H1 (cell line): Measurements from ENCODE around the gene IFT81. TPM values are rescaled to one million over a fixed set of nuclear protein-coding genes. Genes with fewer than 3 reads are reported as not detected.

Experiments
- CTCF ChIA-PET: fragments of 300-600 bp; sonication (Branson Sonifier 250); formaldehyde crosslinking; loops from one replicate; lab custom pipeline; 2021; ENCODE audit not compliant: partially characterized antibody; lab: Charles Lee
- POLR2A ChIA-PET: fragments of 300-600 bp; sonication (Branson Sonifier 250); formaldehyde crosslinking; loops from one replicate; lab custom pipeline; 2021; ENCODE audit warnings: inconsistent platforms; ENCODE audit not compliant: partially characterized antibody; lab: Charles Lee
- DNase-seq, 2 experiments: peaks; one replicate each; pipeline versions ENCODE4 v3.0.0 to v3.0.0-alpha.2; 2010 to 2022; ENCODE audit warnings: low spot score in 2 of 2, low read depth in 1 of 2, mixed read lengths in 1 of 2
- FAIRE-seq: peaks from 2 replicates; lab custom pipeline; 2011; peaks lifted over from hg19 to GRCh38; lab: Jason Lieb, UNC
- H2AFZ ChIP-seq: 2 replicates; pipeline ENCODE4 v1.8.1; 2012; ENCODE audit warnings: low read length, inconsistent platforms
- H2AK5ac ChIP-seq: 2 replicates; pipeline ENCODE4 v1.6.1; 2013; ENCODE audit warnings: low read depth, low read length
- H2BK120ac ChIP-seq: replicated peaks from 2 replicates; pipeline ENCODE3; 2013; ENCODE audit warnings: low read depth, low read length, inconsistent platforms
- H2BK12ac ChIP-seq: 2 replicates; pipeline ENCODE4 v1.6.1; 2013; ENCODE audit warnings: low read depth, low read length
- H2BK15ac ChIP-seq: 2 replicates; pipeline ENCODE4 v1.6.1; 2013; ENCODE audit warnings: low read length
- H2BK20ac ChIP-seq: 2 replicates; pipeline ENCODE4 v1.6.1; 2013; ENCODE audit warnings: low read length
- H2BK5ac ChIP-seq: 2 replicates; pipeline ENCODE4 v1.6.1; 2013; ENCODE audit warnings: low read depth, low read length
- H3K14ac ChIP-seq: 2 replicates; pipeline ENCODE4 v1.6.1; 2013; ENCODE audit warnings: inconsistent platforms; ENCODE audit not compliant: insufficient read length
- H3K18ac ChIP-seq: 2 replicates; pipeline ENCODE4 v1.6.1; 2013; ENCODE audit warnings: low read length; ENCODE audit errors: extremely low read depth
- H3K23ac ChIP-seq: 2 replicates; pipeline ENCODE4 v1.6.1; 2013; ENCODE audit warnings: inconsistent platforms; ENCODE audit not compliant: insufficient read length
- H3K23me2 ChIP-seq: 2 replicates; pipeline ENCODE4 v1.6.1; 2013; ENCODE audit warnings: low read depth, low read length
- H3K27ac ChIP-seq: 2 replicates; pipeline ENCODE4 v1.6.1; 2011; ENCODE audit warnings: low read depth, low read length, inconsistent platforms
- H3K27me3 ChIP-seq, 4 experiments: replicated peaks in 1 of 4; 1 replicate in 1 of 4; 2 replicates in 3 of 4; pipeline versions ENCODE4 v1.6.1 to v1.8.1; 2011 to 2013; ENCODE audit warnings: low read length in 3 of 4, mild to moderate bottlenecking in 3 of 4, inconsistent platforms in 2 of 4, mixed read lengths in 2 of 4, moderate library complexity in 1 of 4; ENCODE audit not compliant: control insufficient read depth in 3 of 4, insufficient read depth in 3 of 4; ENCODE audit errors: extremely low read depth in 1 of 4
- H3K36me3 ChIP-seq, 4 experiments: 2 replicates each; pipeline versions ENCODE4 v1.6.1 to v1.8.1; 2011 to 2013; ENCODE audit warnings: mild to moderate bottlenecking in 4 of 4, low read length in 3 of 4, moderate library complexity in 2 of 4, control low read depth in 1 of 4, inconsistent platforms in 1 of 4; ENCODE audit not compliant: insufficient read depth in 4 of 4, control insufficient read depth in 2 of 4
- H3K4ac ChIP-seq: replicated peaks from 2 replicates; pipeline ENCODE3; 2013; ENCODE audit warnings: low read length, low read depth, mixed read lengths, inconsistent platforms; ENCODE audit not compliant: insufficient read length
- H3K4me1 ChIP-seq, 4 experiments: replicated peaks in 1 of 4; 1 replicate in 1 of 4; 2 replicates in 3 of 4; pipeline versions ENCODE4 v1.6.1 to v1.8.1; 2011 to 2013; ENCODE audit warnings: low read length in 3 of 4, inconsistent platforms in 2 of 4, mixed read lengths in 1 of 4; ENCODE audit not compliant: insufficient read depth in 4 of 4, control insufficient read depth in 3 of 4
- H3K4me2 ChIP-seq, 2 experiments: 2 replicates each; pipeline versions ENCODE4 v1.6.1 to v1.8.1; 2011 to 2013; ENCODE audit warnings: low read depth in 2 of 2, low read length in 2 of 2, control low read depth in 1 of 2, inconsistent platforms in 1 of 2, mild to moderate bottlenecking in 1 of 2; ENCODE audit not compliant: insufficient read depth in 1 of 2
- H3K4me3 ChIP-seq, 4 experiments: fragments of 200-600, 300-600 bp in 1 of 4; sonication (generic), shearing (Covaris generic), sonication (Bioruptor Twin) in 1 of 4; 2 replicates each; pipeline versions ENCODE4 v1.5.1 to v1.8.1; 2011 to 2016; ENCODE audit warnings: low read length in 4 of 4, low read depth in 3 of 4, control low read depth in 2 of 4, inconsistent platforms in 2 of 4, mild to moderate bottlenecking in 2 of 4, mixed read lengths in 1 of 4, moderate library complexity in 1 of 4; ENCODE audit not compliant: insufficient read depth in 2 of 4; ENCODE audit errors: extremely low read depth in 1 of 4
- H3K56ac ChIP-seq: replicated peaks from 2 replicates; pipeline ENCODE3; 2013; ENCODE audit warnings: low read depth, mild to moderate bottlenecking, mixed read lengths, low read length, inconsistent platforms; ENCODE audit not compliant: insufficient read length
- H3K79me1 ChIP-seq: 2 replicates; pipeline ENCODE4 v1.6.1; 2013; ENCODE audit warnings: low read depth, low read length, control low read depth
- H3K79me2 ChIP-seq, 2 experiments: 2 replicates each; pipeline versions ENCODE4 v1.6.1 to v1.8.1; 2012 to 2013; ENCODE audit warnings: low read length in 2 of 2, mild to moderate bottlenecking in 2 of 2, inconsistent platforms in 1 of 2; ENCODE audit not compliant: insufficient read depth in 2 of 2, control insufficient read depth in 1 of 2
- H3K9ac ChIP-seq, 4 experiments: replicated peaks in 1 of 4; 1 replicate in 1 of 4; 2 replicates in 3 of 4; pipeline versions ENCODE4 v1.6.1 to v1.8.1; 2011 to 2013; ENCODE audit warnings: low read depth in 3 of 4, low read length in 3 of 4, control low read depth in 2 of 4, mild to moderate bottlenecking in 2 of 4, moderate library complexity in 2 of 4, inconsistent platforms in 1 of 4; ENCODE audit errors: extremely low read depth in 1 of 4
- H3K9me3 ChIP-seq, 2 experiments: 2 replicates each; pipeline versions ENCODE4 v1.6.1 to v1.8.1; 2012 to 2013; ENCODE audit warnings: mild to moderate bottlenecking in 2 of 2, moderate library complexity in 2 of 2, control low read depth in 1 of 2, inconsistent platforms in 1 of 2, low read depth in 1 of 2, low read length in 1 of 2, mixed read lengths in 1 of 2; ENCODE audit not compliant: insufficient read depth in 2 of 2
- H4K20me1 ChIP-seq, 2 experiments: replicated peaks in 1 of 2; 2 replicates each; pipeline versions ENCODE3 to v1.8.1; 2011 to 2013; ENCODE audit warnings: inconsistent platforms in 2 of 2, low read length in 2 of 2, mild to moderate bottlenecking in 1 of 2; ENCODE audit not compliant: insufficient read depth in 2 of 2, control insufficient read depth in 1 of 2
- H4K5ac ChIP-seq: 2 replicates; pipeline ENCODE4 v1.6.1; 2013; ENCODE audit warnings: low read length, low read depth, mixed read lengths, inconsistent platforms; ENCODE audit not compliant: insufficient read length
- H4K8ac ChIP-seq: 2 replicates; pipeline ENCODE4 v1.8.0; 2013; ENCODE audit warnings: mild to moderate bottlenecking, moderate library complexity, low read length, inconsistent platforms; ENCODE audit not compliant: insufficient read depth; ENCODE audit errors: extremely low read depth
- H4K91ac ChIP-seq: replicated peaks from 2 replicates; pipeline ENCODE3; 2013; ENCODE audit warnings: low read length, mixed read lengths, inconsistent platforms; ENCODE audit not compliant: insufficient read length
- WGBS, 2 experiments: shearing (Covaris generic) in 1 of 2; methylation state at CpG; one replicate each; pipeline versions ENCODE4 v1.1.6 to v1.1.7; 2013 to 2015; ENCODE audit warnings: low lambda C conversion rate in 2 of 2, mixed read lengths in 2 of 2, inconsistent platforms in 1 of 2, low coverage in 1 of 2, missing lambda C conversion rate in 1 of 2; ENCODE audit not compliant: insufficient replicate concordance in 2 of 2, insufficient coverage in 1 of 2, insufficient read length in 1 of 2; ENCODE audit errors: extremely low coverage in 1 of 2, missing lambda C conversion rate in 1 of 2; 5-methylcytosine and 5-hydroxymethylcytosine counted together
- polyA plus RNA-seq, 7 experiments: library from polyadenylated mRNA; depleted of rRNA in 3 of 7; stranded (reverse) in 5 of 7; unstranded in 2 of 7; fragments of >200 nt in 5 of 7; fragments of 200-250 nt in 2 of 7; gene quantifications; 1 replicate in 5 of 7; 2 replicates in 1 of 7; 4 replicates in 1 of 7; pipeline versions ENCODE4 v1.2.1 to v1.2.3, GENCODE V29; 2011 to 2013; ENCODE audit warnings: missing spikeins in 2 of 7, mixed read lengths in 2 of 7
- total RNA-seq: library from RNA; stranded (reverse); fragmentation: NEBNext Ultra II Directional; extraction: Animal tissue kit (Norgen Biotek cat#: 25700); gene quantifications from 2 replicates; pipeline ENCODE4 v1.2.1, GENCODE V29; 2021
- TF ChIP-seq, protein P1 (sequence below): IDR thresholded peaks from 2 replicates; pipeline ENCODE4 v1.6.1; 2011; ENCODE audit warnings: low read depth, mild to moderate bottlenecking, low read length; ENCODE audit not compliant: insufficient read depth

Gene IFT81
- total and polyA plus RNA-seq, 2 of the 8 experiments (the other 6 are each of a cell fraction or from before 2014, with no cell fraction given) = 4.1 to 14.5 TPM

DNA sequence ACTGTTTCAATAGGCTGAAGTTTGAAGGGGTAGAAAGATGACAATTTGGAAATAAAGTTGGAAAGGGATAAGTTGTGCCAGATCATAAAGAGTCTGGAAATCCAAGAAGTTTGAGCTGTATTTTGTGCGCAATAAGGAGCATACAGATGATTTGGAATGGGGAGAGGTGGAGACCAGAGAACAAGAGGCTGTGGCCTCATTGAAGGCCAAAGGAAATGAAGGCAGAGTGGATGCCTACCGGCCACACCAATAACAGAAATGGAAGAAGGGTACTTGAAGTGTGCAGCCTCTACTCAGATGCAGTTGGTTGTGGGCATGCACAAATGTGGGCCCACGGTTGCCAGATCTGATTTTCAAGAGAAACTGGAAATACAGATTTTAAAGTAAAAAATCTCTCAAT lies 2.4 kb downstream of the IFT81 start:
- Histone ChIP-seq H2BK5ac (no peak overlapping the region), H3K27ac (no peak overlapping the region), H3K4ac (no peak overlapping the region), H3K9ac (no peak overlapping the region), H3K9me3 (no peaks in the 10 kb centered on the region), H3K14ac (no peak overlapping the region), H4K91ac (no peak overlapping the region), H2BK15ac (no peak overlapping the region), H2BK120ac (no peak overlapping the region), H2BK12ac (no peak overlapping the region), H2BK20ac (no peak overlapping the region), H3K4me1 (peaks cover 0 to 11% (median 10%) of the 10 kb centered on the region in 4 experiments; a peak in 6 of 7 replicates), H3K18ac (no peak overlapping the region), H3K23ac (no peak overlapping the region), H3K36me3 (peaks cover 0 to 14% (median 4%) of the 10 kb centered on the region in 4 experiments; a peak in 5 of 8 replicates), H3K4me2 (no peak overlapping the region), H3K23me2 (peaks cover 2% of the 10 kb centered on the region; the same call in 1 of the 2 replicates), H4K5ac (no peak overlapping the region), H4K8ac (no peak overlapping the region), H3K79me1 (no peaks in the 10 kb centered on the region), H2AK5ac (no peak overlapping the region), H3K27me3 (peaks cover 0 to 2% (median 0%) of the 10 kb centered on the region in 4 experiments; a peak in 3 of 7 replicates), H3K4me3 (no peak overlapping the region), H3K79me2 (peaks cover 0 to 3% of the 10 kb centered on the region in 2 experiments; a peak in 1 of 4 replicates), H2AFZ (no peak overlapping the region), H3K56ac (no peak overlapping the region), H4K20me1 (no peaks in the 10 kb centered on the region)
- ChIA-PET CTCF (interaction anchor here (0.5 to 4.5 kb wide), 3 partner anchors 21 to 577 kb away, joined by 3 to 16 read pairs (median 4); no protein-coding TSS in a partner anchor), POLR2A (interaction anchor here (1.0 to 1.6 kb wide), 2 partner anchors 24 to 155 kb away, joined by 3 to 4 read pairs; partner anchors contain the start of gene ATP2A2)
- FAIRE-seq (no peak), DNase-seq (peak in 1 of 2 experiments; percentile 8)
- TF ChIP-seq, protein P1, sequence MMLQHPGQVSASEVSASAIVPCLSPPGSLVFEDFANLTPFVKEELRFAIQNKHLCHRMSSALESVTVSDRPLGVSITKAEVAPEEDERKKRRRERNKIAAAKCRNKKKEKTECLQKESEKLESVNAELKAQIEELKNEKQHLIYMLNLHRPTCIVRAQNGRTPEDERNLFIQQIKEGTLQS = no peak
- WGBS, 2 experiments = 93% methylated on average over 3 of the region's 3 CpGs; no CpG with 5 or more reads in 1 of the 2 experiments
